Measurements from ENCODE around the gene ZNF300.
"Not testable (repeated sequence)": the region's sequence is repeated elsewhere in the genome, so short reads cannot be mapped to it uniquely, and the experiment has no call there.

The ZNF300 gene

DNA sequence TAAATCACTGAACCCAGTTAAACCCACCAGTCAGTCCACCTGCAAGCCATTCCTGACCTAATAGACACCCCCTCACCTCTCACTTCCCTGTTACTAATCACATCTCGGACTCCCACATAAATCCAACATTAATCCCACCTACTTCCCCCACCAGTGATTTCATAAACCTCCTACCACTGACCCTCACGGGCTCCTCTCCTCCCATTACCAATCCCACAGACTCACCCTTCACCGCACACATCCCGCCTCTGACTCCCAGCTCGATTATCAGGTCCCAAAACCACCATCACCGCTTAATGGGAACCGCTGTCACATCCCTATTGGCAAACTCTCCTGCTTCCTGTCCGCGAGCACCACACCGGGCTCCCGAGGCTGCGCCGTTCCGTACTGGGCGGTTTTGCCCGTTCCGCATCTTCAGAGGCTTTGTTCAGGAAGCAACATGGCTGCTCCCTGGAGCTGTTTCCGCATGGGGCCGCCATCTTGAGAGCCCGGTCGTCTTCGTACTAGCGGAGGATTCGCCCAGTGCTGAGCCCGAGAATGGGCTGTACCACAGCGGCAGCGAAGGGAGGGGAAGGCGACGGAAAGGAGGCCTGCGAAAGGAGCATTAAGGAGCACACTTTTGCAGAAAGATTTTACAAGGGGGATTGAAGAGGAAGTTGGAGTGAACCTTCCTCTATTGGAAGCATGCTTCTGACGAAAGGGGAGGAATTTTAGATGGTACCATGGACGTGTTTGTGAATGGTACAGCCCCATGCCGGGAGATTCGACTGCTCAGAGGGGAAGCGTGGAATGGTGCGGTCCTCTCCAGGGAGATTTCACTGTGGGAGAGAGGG, at the start of gene ZNF300:
Gene ZNF300, minus strand, starts transcription at position 502 of the 833 bp plus-strand sequence. CDS start 1,825 bp downstream, outside the sequence.
- DNase-seq = peak; percentile 36

DNA sequence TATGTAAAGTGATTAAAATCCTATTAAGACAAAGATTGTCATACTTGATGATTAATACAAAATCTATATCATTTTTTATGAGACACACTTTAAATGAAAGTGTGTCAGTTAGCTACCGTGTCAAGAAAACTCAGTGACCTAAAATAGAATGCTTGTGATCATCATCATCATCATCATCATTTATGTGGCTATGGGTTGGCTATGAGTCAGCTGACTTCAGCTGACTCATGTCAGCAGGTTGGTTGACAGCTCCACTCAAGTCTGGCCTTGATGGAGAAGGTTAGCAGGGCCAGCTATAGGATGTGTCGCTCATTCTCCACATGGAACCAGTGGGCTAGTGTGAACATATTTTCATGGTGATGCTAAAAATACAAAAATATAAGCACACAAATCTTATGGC, 43.8 kb upstream of the ZNF300 start:
- DNase-seq = no peak

DNA sequence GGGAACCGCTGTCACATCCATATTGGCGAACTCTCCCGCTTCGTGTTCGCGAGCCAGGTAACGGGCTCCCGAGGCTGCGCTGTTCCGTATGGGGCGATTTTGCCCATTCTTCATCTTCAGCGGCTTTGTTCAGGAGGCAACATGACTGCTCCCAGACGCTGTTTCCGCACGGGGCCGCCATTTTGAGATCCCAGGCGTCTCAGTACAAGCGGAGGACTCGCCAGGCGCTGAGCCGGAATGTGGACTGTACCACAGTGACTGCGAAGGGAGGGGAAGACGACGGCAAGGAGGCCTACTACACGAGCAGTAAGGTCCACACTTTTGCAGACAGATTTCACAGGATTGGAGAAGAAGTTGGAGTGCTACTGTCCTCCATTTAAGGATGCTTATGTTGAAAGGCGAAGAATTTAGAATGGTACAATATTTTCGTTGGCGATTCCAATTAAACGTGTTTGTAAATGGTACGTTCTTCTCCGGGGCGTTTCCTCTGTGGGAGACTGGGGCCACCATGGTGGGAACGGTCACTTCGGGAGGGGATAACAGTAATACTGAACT, 41.6 kb upstream of the ZNF300 start:
- no peak for DNase-seq

DNA sequence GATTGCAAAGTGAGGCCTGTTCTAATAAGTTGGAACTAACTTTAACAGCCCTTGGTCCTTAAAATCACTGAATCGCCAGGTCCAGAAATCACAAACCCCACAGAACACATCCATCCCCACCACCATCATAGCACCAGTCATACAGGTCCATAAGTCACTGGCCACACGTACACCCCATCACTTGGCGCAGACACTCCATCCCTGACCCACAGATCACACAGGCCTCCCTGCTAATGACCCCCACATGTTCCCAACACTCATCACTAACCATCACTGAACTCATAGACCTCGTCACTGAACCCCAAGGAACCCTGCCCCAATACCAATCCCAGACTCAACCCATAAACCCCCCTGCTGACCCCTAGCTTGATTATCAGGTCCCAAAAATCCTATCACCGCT, 41.2 kb upstream of the ZNF300 start:
- DNase-seq = no peak

DNA sequence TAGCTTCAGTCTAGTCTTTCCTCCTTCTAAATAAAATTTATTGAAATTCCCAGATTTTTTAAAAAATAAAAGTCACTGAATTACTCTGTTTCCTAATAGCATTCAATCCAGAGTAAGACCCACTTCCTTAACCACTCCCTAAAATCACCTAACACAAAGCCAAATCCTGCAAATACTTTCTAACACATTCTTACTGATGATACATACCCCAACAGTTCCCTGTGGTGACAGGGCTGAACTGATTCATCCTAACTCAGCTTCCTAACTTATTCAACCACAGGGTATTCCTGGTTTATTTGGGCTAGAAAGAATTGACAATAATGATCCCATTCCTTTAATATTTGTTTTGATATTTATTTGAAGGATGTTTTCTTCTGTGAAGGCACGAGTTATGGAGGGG, 40.7 kb upstream of the ZNF300 start:
- no peak for DNase-seq

DNA sequence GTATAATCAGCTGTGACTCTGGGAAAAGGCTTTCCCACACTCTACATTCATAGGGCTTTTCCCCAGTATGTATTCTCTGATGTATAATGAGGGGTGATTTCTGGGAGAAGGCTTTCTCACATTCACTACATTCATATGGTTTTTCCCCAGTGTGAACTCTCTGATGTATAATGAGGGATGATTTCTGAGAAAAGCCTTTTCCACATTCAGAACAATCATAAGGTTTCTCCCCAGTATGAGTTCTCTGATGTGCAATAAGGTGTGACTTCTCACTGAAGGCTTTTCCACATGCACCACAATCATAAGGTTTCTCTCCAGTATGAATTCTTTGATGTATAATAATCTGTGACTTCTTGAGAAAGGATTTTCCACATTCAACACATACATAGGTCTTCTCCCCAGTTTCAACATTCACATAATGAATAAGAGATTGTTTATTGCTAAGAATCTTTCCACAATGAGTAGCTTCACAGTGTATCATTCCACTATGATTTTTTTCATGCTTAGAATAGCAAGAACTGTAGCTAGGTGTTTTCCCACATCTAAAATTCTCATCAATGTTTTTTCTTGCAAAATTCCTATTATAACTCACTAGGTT, 26.7 kb upstream of the ZNF300 start:
- DNase-seq = no peak

DNA sequence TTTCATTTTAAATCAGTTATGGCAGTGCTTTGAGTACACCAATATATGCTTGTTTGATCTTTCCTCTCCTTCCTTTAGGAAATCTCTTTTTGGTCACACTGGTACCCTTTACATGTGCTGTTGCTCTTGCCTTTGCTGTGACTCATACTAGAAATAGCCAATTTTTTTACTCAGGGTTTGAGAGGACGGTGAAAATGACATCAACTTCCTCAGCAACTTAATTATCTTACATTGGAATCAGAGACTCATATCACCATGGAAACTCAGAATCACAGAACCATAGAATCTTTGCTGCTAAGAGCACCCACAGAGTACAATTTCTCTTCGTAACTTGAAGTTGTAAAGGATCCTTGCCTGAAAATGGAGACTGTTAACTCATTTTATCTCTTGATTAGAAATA, 13.8 kb upstream of the ZNF300 start:
- DNase-seq = no peak

DNA sequence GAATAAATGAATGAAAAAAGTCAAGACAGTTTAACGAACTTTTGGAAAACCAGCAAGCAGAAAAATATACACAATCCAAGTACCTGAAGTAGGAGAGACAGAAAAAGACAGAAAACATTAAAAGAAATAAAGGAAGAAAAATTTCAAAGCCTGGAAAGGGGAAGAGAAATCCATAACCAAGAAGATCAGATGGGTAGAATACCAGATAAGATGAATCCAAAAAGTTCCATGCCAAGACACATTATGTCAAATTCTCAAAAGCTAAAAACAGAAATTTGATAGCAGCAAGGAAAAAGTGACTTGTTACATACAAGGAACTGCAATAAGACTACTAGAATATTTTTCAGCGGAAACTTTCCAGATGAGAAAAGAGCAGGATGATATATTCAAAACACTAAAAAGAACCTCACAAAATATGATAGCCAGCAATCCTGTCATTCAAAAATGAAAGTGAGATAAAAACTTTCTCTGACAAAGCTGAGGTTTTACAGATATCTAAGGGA, 7.6 kb upstream of the ZNF300 start:
- DNase-seq = no peak

DNA sequence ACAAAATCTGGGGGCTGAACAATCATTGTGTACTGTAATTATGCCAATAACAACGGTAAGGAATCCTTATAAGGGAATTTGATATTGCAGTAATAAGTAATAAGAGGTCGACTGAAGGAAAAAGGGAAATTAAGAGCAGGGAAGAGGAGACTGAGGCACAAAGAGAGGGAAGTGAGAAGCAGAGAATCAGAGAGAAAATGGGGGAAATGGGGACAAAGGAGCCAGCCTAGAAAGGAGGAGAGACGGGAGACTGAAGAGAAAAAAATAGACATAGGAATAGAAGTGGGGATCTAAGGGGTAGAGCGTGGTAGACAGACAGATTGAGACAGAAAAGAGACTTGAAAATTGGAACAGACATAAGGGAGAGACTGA, 518 bp upstream of the ZNF300 start:
- no peak for DNase-seq

DNA sequence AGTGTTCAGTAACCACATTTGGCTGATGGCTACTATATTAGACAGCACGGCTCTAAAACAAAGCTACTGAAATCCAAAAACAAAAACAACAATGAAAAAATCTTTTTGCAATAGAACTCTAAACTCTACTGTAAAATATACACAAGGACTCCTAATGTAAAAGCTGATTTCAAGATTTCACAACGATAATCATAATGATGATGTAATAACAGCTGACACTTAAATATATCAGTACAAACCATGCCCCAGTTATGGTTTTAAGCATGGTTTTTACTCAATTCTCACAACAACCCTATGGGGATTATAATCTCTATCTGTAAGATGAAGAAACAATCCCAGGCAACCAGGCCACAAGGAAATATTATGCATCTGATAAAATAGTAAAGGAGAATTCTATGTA, 3.3 kb downstream of the ZNF300 start:
- no peak for DNase-seq

DNA sequence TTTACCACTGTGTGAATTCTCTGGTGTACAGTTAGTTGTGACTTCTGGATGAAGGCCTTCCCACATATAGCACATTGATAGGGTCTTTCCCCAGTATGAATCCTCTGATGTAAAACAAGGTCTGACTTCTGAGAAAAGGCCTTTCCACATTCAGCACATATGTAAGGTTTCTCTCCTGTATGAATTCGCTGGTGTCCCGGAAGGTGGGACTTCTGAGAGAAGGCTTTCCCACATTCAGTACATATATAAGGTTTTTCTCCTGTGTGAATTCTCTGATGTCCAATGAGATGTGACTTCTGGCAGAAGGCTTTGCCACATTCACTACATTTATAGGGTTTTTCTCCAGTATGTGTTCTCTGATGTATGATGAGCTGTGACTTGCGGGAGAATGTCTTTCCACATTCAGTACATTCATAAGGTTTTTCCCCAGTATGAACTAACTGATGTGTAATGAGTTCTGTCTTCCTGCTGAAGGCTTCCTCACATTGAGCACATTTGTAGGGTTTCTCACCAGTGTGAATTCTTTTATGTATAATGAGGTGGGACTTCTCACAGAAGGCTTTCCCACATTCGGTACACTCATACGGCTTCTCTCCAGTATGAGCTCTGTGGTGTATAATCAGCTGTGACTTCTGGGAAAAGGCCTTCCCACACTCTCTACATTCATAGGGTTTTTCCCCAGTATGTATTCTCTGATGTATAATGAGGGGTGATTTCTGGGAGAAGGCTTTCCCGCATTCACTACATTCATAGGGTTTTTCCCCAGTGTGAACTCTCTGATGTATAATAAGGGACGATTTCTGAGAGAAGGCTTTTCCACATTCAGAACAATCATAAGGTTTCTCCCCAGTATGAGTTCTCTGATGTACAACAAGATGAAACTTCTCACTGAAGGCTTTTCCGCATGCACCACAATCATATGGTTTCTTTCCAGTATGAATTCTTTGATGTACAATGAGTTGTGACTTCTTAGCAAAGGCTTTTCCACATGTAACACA, 9.1 kb downstream of the ZNF300 start:
- no peak for DNase-seq

DNA sequence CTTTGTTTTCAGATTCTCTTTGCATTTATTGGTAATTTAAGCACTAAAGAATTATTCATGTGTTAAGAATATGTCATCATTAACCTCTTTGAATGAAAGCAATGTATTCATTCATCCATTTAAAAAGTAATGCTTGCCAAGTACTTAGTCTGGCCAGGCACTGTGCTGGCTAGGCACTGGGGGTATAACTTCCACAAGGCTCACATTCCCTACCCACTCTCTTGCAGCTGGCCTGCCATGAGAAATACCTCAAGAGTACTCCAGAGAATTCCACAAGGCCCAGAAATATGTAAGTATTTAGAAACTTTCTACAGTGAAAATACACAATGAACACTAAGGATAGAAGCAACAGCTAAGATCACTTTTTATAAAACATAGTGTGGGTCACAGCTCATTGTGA, 25.4 kb downstream of the ZNF300 start:
- DNase-seq = no peak

DNA sequence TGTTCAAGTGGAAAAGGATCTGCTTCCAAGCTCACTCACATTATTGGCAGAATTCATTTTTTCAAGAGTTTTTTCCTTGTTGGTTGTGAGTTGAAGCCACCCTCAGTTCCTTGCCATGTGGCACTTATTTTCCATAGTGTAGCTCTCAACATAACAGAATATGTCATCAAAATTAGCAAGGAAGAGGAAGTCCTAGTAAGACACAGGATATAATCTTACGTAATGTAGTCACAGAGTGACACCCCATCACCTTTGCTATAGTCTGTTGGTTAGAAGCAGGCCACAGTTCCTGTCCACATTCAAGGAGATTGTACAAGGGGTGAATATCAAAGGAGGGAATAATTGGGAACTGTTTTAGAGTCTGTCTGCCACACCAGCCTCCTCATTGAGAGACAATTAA, 42.7 kb downstream of the ZNF300 start:
- DNase-seq = no peak

DNA sequence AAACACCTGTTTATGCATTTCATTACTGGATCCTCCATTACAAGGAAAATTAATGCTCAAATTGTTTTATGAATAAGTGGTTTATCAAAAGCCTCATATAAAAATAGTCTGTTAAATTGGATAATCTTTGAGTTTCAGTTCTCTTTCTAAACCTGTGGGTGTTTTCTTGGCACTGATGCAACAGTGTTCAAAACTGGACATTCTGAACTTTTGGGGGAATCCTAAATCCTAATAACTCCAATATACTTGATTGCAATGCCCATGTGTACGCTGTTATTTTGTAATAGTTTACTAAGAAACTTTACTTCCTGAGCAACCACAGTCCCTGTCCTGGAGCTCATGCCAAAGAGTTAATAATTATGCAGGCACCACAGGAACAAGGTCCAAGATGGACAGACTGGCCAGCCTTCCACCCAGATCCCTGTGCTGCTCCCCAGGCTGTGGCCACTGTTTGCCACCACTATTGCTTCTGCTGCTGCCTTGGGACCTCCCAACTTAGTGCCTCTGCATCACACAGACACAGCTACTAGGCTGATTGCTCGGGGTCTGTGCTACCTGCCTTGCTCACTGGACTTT, 44.4 kb downstream of the ZNF300 start:
- DNase-seq = no peak

DNA sequence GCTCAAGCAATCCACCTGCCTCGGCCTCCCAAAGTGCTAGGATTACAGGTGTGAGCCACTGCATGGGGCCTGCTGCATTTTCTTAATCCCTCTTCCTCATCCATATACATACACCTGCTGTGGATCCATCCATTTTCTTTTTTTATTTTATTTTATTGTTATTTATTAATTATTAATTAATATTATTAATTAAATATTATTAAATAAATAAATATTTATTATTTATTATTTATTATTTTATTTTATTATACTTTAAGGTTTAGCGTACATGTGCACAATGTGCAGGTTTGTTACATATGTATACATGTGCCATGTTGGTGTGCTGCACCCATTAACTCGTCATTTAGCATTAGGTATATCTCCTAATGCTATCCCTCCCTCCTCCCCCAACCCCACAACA, 48.1 kb downstream of the ZNF300 start:
- DNase-seq = not testable (repeated sequence)

DNA sequence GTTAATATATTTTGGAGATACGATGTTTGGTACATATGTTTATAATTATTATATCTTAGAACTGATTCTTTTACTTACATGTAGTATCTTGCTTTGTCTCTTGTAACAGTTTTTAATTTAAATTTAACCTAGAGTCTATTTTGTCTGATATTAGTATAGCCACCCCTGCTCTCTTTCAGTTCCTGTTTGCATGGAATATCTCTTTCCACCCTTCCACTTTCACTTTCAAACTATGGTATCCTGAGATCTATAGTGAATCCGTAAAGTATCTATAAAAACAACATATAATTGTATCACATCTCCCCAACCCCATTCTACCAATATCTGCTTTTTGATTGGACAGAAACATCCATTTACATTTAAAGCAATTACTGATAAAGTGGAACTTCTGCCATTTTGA, 51.2 kb downstream of the ZNF300 start:
- DNase-seq = no peak

DNA sequence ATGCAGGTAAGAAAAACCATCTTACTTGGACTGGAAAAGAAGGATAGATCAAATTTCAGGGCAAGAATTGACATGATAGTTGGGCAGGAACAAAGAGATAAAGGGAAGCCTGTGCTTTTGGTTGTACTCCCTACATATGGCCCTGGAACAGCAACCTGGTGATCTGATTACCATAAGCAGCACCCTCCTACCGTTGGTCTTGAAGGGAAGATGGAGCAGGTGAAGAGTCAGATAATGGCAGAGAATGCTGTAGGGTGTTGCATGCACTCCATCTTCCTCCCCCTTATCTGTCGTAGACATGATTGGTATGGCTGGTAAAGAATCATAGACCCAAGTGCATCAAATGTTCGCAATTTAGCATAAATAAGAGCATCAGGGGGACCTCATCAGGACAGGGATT, 53.7 kb downstream of the ZNF300 start:
- no peak for DNase-seq

DNA sequence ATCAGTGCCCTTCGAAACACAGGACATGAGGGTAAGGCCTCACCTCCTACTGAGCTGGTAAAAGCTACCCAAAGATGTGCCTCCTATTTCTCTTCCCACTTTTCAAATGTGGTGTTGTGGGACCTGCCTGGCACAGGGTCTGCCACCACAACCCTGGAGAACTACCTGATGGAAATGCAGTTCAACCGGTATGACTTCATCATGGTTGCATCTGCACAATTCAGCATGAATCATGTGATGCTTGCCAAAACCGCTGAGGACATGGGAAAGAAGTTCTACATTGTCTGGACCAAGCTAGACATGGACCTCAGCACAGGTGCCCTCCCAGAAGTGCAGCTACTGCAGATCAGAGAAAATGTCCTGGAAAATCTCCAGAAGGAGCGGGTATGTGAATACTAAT, 56.5 kb downstream of the ZNF300 start:
- no peak for DNase-seq

DNA sequence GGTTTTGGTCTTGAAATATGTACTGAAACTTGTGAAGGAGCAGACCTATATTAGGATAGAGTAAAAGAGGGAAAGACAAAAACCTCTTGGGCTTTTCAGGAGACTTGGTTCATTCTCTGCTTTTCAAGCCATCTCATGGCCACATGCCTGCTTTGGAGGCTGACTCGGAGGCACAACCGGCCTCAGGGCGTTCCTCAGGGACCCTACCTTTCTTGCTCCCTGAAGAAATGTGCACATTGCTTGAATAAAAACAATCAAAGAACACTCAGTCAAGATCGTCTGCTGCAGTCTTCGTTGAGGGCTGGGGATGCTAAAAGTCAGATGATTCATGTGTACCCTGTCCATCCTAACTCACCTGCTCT, 57.5 kb downstream of the ZNF300 start:
- no peak for DNase-seq

DNA sequence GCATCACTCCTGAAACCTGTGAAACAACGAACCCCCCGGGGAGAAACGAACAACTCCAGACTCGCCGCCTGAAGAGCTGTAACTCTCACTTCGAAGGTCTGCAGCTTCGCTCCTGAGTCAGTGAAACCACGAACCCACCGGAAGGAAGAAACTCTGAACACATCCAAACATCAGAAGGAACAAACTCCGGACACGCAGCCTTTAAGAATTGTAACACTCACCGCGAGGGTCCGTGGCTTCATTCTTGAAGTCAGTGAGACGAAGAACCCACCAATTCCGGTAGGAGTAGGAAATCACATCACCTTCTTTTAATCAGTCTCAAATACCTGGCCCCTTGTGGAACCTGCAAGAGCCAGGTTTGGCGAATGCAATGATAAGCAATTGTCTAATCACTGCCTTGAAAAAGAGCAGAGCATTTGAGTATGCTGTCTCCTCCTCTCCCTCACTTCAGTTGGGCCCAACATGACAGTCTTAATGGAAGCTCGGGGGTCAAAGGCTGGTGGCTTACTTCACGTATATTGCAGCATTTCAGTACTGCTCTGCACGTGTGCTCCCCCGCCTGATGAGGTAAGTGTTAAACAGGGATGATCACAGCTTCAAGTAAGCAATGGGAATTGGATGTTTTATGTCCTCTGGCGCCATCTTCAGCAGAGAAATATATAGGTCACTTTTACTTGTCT, 58.0 kb downstream of the ZNF300 start:
- peak; percentile 72 for DNase-seq

DNA sequence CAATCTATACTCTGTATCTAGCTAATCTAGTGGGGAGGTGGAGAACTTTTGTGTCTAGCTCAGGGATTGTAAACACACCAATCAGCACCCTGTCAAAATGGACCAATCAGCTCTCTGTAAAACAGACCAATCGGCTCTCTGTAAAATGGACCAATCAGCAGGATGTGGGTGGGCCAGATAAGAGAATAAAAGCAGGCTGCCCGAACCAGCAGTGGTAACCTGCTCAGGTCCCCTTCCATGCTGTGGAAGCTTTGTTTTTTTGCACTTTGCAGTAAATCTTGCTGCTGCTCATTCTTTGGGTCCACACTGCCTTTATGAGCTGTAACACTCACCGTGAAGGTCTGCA, 58.5 kb downstream of the ZNF300 start, which contains the start of gene IRGM:
Gene IRGM, plus strand, starts transcription at position 214 of the 346 bp plus-strand sequence. CDS start 1,603 bp downstream, outside the sequence.
- not testable (repeated sequence) for DNase-seq

Measured in stimulated activated CD4-positive, alpha-beta T cell treated with anti-CD3 and anti-CD28 coated beads, Interleukin-4, amount 100 ng/mL, for 24 hours (primary cell).